ENCODE data around the gene GSTM2.
"Not testable (repeated sequence)": the region's sequence is repeated elsewhere in the genome, so short reads cannot be mapped to it uniquely, and the experiment has no call there.

The GSTM2 gene

DNA sequence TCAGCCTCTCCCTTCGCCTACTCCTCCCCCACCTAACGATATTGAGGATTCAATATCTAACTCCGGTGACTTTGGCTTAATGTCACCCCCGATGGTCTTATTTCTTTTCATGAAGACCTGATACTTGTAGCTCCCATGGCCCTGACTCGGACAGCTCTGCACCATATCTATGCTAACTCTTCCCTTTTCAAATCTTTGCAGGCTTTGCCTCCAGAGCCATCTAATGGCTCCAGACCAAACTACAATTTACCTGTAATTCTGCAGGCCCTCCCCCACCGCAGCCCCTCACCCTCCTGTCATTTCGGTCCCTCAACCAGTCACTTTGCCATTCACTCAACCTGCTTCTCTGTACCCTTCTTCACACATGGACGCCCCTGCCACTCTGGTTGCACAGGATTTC, 36.3 kb downstream of the GSTM2 start:
- peak; percentile 14 for TF ChIP-seq CTCF (IDR thresholded peaks at IDR 0.05; ENCODE audit: control insufficient read depth, insufficient read depth, low read depth, low read length, missing control alignments)
- no peak for DNase-seq (ENCODE audit: low read depth)
- no peak overlapping the region for H3K4me3 ChIP-seq (ENCODE audit: control insufficient read depth, low read depth, low read length)

DNA sequence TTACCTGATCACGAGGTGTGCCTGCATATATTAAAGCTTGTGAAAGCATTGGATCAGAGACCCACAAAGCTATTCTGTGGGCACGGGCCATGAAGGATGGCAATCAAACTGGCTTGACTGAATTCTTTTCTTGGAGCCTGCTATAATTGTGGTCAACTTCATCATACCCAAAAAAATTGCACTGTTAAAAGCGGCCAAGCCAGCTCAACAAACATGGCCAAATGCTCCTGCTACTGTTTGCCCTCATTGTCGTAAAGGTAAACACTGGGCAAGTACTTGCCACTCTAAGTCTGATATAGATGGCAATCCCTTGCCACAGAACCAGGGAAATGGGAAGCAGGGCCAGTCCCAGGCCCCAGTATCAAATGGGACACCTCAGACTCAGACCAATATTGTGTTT, 37.6 kb downstream of the GSTM2 start:
- no peak for TF ChIP-seq CTCF (IDR thresholded peaks at IDR 0.05; ENCODE audit: control insufficient read depth, insufficient read depth, low read depth, low read length, missing control alignments)
- H3K4me3 ChIP-seq (ENCODE audit: control insufficient read depth, low read depth, low read length), result no peak overlapping the region
- DNase-seq (ENCODE audit: low read depth), result no peak

GRCh38 chr1:109708949-109709348, 41.1 kb downstream of the GSTM2 start:
- DNase-seq (ENCODE audit: low read depth); H3K4me3 ChIP-seq (ENCODE audit: control insufficient read depth, low read depth, low read length): not testable (repeated sequence)

DNA sequence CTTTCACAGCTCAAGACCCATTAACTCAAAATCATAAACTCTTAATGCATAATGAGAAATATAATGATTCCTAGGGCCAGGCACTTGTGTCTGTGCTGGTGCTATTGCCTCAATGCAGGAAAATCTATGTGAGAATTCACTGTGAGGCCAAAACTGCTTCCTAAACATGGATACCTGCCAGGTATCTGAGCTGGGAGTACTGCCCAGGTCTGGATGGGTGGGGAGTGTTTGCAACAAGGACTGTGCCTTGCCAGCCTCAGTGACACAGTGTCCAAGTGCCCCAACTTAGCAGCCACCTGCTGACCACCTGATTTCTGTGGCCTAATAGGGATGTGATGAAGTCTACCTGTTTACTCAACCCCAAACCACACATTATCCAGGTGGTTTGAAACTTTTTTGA, 42.0 kb downstream of the GSTM2 start:
- H3K4me3 ChIP-seq (ENCODE audit: control insufficient read depth, low read depth, low read length); DNase-seq (ENCODE audit: low read depth): not testable (repeated sequence)

DNA sequence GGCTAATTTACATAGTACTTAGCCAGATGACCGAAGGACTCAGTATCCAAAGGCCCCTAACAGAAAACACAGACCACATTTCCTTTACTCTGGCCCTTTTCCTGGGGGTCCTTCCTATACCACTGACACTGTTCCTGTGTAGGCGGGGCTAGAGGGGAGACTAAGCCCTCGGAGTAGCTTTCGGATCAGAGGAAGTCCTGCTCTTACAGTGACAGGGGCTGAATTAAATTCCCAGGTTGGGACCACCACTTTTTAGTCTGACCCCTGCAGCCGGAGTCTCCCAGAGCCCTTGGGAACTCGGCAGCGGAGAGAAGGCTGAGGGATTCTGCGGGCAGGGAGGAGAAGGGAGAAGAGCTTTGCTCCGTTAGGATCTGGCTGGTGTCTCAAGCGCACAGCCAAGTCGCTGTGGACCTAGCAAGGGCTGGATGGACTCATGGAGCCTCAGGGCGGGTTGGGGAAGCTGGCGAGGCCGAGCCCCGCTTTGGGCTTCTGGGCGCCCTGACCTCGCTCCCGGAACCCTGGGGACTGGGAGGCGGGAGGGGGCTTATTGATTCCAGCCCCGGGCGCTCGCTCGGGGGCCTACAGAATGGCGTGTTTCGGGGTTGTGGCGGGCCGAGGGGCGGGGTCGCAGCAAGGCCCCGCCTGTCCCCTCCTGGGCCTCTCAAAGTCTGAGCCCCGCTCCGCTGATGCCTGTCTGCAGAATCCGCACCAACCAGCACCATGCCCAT, 43.9 kb downstream of the GSTM2 start, which contains the start of gene GSTM5:
TSS of gene GSTM5 (plus strand) at position 659 of the 728 bp plus-strand sequence. CDS start at position 721, 62 bp downstream.
- H3K4me3 ChIP-seq (ENCODE audit: control insufficient read depth, low read depth, low read length), result peak within 1 kb of the TSS; percentile 42

DNA sequence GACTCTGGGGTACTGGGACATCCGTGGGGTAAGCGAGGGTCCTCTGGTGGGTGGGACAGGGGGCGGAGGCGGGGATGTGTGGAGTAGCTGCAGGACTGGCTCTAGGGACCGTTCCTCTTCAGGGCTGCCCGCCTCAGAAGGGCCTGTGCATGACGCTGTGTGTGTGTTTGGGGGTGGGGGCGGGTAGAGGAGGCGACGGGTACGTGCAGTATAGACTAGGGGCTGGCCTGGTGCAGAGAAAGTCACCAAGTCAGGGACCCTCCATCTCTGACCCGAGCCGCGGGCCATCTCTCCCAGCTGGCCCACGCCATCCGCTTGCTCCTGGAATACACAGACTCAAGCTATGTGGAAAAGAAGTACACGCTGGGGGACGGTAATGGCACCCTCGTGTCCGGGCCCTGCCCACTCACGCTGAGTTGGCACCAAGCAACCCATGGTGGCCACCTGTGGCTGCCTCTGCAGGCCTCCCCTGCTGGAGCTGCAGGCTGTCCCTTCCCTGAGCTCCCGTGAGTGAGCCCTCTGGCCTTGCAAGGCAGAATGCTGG, 44.5 kb downstream of the GSTM2 start:
- H3K4me3 ChIP-seq (ENCODE audit: control insufficient read depth, low read depth, low read length), result peak overlapping the region; percentile 42
- TF ChIP-seq CTCF (IDR thresholded peaks at IDR 0.05; ENCODE audit: control insufficient read depth, insufficient read depth, low read depth, low read length, missing control alignments), result no peak
- no peak for DNase-seq (ENCODE audit: low read depth)

More for the DNA sequence above, 43.9 kb downstream of the GSTM2 start, which contains the start of gene GSTM5:
- DNase-seq (ENCODE audit: low read depth), result not testable (repeated sequence)

GRCh38 chr1:109713636-109714035, 45.8 kb downstream of the GSTM2 start:
- TF ChIP-seq CTCF (IDR thresholded peaks at IDR 0.05; ENCODE audit: control insufficient read depth, insufficient read depth, low read depth, low read length, missing control alignments), result no peak
- H3K4me3 ChIP-seq (ENCODE audit: control insufficient read depth, low read depth, low read length), result no peak overlapping the region
- no peak for DNase-seq (ENCODE audit: low read depth)

DNA sequence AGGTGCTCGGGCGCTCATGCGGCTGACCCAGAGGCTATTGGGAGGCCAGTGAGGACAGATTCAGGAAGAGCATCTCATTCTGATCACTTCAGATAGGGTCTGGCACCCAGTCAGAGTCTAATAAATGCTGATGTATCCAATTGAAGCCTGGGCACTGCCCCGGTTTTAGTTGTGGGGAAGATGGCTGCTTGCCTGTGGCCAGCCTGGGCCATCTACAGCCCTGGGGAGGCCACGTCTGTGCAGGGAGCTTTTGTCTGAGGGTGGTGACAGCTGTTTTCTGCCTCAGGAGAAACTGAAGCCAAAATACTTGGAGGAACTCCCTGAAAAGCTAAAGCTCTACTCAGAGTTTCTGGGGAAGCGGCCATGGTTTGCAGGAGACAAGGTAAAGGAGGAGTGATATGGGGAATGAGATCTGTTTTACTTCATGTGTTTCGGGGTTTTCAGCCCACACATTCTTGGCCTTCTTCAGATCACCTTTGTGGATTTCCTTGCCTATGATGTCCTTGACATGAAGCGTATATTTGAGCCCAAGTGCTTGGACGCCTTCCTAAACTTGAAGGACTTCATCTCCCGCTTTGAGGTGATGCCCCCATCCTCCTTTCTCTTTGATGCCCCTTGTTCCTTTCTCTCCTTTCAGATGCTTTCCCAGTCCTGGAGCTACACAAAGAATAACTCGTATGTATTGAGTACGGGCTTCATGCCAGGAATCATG, 47.0 kb downstream of the GSTM2 start:
- TF ChIP-seq CTCF (IDR thresholded peaks at IDR 0.05; ENCODE audit: control insufficient read depth, insufficient read depth, low read depth, low read length, missing control alignments), result no peak

More for the DNA sequence above, 47.0 kb downstream of the GSTM2 start:
- no peak overlapping the region for H3K4me3 ChIP-seq (ENCODE audit: control insufficient read depth, low read depth, low read length)
- DNase-seq (ENCODE audit: low read depth), result no peak

Data from AG09309 (cell line).